NCI-H1436 treated with DMSO at 0.1 percent for 48 hours (cell line): ENCODE results near the gene NBPF6.
"Not testable (repeated sequence)": the region's sequence is repeated elsewhere in the genome, so short reads cannot be mapped to it uniquely, and the experiment has no call there.

Source experiments
- DNase-seq: peaks from one replicate; lab custom pipeline; 2025; lab: John Stamatoyannopoulos, UW

Gene NBPF6

DNA sequence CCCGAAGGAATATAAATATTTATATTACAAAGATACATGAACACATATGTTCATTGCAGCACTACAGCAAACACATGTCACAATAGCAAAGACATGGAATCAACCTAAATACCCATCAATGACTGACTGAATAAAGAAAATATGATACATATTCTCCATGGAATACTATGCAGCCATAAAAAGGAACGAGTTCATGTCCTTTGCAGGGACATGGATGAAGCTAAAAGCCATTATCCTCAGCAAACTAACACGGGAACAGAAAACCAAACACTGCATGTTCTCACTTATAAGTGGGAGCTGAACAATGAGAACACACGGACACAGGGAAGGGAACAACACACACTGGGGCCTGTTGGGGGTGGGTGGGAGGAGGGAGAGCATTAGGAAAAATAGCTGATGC lies 46.7 kb downstream of the NBPF6 start:
- DNase-seq, result not testable (repeated sequence)

- no peak for DNase-seq
These were observed 52.0 kb downstream of the NBPF6 start for GRCh38 chr1:108502138-108502537.

- no peak for DNase-seq
These were observed 52.5 kb downstream of the NBPF6 start for GRCh38 chr1:108502624-108503023.

DNA sequence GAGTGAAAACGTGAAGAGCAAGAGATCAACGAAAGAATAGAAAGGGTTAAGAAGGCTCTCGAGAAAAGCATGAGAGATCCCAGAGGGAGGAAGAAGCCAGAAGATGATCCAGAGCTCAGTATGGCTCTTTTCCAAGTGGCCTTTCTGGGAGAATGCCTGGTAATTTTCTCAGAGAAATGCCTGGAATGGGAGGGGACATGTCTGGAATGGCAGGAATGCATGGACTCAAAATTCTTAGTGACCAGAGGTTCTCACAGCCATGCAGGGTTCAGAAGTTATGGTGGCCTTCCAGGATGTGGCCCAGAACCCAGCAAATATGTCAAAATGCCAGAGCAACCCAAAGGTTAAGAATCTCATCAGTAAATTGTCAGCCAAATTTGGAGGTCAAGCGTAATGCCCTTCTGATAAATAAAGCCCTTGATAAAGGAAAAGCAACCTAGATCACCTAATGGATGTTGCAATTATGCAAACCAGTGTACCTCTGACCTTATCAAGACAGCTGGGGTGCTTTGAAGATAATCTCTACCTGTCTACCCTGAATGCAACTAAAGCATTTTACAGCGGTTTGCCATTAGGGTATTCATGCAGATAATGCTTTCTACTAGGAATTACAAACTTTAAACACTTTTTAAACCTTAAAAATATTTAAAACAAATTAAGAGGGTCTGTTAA lies 53.1 kb downstream of the NBPF6 start:
- DNase-seq, result no peak

DNA sequence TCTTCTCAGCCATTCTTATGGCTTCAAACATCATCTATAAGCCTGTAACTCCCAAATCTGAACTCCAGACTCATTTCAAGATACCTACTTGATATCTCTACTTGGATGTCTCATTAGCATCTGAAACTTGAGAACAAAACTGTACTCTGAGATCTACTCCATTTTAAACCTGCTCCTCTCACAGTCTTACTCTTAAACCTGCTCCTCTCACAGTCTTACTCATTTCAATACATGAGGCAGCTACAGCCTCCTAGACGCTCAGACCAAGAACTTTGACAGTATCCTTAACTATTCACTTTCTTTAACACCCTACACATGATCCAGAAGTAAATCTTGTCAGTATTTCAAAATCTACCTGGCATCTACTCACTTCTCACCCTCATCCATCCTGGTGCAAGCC lies 54.3 kb downstream of the NBPF6 start:
- no peak for DNase-seq

DNA sequence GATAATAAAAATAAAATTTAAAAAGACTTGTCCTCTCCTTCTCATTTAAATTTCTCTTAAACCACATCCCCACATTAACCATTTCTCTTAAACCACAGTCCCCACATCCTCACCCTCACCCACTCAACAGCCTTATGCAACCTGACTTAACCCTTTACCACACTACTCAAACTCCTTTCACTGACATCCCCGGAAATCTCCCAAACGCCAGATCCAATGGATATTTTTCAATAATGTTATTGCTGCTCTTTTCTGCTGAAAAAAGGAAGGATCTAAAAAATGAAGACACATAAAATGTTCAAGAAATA lies 55.6 kb downstream of the NBPF6 start:
- no peak for DNase-seq

GRCh38 chr1:108511764-108512163 lies 61.6 kb downstream of the NBPF6 start:
- DNase-seq, result no peak

DNA sequence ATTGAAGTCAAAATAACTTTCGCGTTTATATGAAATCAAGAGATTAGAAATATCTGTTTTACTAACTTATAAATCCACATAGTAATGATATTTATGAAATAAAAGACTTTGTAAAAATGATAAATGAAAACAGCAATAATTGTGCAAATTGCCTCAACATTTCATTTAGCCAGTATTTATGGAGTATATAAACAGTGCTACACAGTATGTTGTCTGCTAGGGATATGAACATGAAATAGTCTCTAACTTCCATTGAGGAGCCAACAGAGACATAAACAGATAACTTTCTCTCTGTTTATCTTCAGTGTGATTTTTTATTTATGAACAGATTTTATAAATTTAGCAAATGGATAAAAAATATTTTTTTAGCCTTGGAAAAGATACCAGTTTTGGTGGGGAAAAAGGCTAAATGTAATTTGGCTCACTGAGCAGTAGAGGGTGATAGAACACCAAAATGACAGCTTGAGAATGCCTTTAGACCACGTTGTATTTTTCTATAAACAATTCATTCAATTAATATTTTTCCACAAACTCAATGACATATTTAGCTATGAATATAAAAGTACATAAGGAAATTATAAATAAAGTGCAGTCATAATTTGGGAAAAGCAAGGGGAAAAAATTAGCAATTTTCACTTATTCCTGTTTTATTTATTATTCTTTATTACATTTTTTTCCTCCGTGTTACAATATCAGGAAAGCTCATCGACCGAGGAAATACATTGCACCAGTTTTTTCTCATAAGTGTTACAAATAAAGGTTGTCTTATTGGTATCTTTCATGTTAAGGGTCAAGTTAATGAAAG lies 62.3 kb downstream of the NBPF6 start:
- no peak for DNase-seq

DNA sequence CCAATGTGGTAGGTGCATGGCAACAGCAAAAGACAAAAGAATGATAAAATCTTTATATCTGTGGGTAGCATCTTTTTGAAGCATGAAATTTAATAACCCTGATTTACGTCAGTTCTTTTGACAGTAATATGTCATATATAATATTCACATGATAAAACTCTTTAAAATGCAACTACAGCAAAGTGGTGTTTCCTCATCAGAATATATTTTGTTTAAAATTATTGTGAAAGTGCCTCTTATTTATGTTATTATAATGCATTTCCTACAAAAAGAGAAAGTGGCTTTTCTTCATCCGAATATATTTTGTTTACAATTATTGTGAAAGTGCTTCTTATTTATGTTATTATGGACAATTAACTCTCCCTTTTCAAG lies 62.9 kb downstream of the NBPF6 start:
- DNase-seq, result no peak

DNA sequence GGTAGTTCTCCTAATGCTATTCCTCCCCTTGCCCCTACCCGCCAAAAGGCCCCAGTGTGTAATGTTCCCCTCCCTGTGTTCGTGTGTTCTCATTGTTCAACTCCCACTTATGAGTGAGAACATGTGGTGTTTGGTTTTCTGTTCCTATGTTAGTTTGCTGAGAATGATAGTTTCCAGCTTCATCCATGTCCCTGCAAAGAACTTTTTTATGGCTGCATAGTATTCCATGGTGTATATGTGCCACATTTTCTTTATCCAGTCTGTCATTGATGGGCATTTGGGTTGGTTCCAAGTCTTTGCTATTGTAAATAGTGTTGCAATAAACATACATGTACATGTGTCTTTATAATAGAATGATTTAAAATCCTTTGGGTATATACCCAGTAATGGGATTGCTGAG lies 63.8 kb downstream of the NBPF6 start:
- not testable (repeated sequence) for DNase-seq

DNA sequence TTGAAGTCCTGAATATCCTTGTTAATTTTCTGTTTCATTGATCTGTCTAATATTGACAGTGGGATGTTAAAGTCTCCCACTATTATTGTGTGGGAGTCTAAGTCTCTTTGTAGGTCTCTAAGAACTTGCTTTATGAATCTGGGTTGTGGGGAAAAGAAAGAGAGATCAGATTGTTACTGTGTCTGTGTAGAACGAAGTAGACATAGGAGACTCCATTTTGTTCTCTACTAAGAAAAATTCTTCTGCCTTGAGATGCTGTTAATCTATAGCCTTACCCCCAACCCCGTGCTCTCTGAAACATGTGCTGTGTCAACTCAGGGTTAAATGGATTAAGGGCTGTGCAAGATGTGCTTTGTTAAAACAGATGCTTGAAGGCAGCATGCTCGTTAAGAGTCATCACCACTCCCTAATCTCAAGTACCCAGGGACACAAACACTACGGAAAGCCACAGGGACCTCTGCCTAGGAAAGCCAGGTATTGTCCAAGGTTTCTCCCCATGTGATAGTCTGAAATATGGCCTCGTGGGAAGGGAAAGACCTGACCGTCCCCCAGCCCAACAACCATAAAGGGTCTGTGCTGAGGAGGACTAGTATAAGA lies 67.3 kb downstream of the NBPF6 start:
- DNase-seq, result not testable (repeated sequence)
